HuH-7.5 (cell line): ENCODE results near the gene BLM.
"Not testable (repeated sequence)": the region's sequence is repeated elsewhere in the genome, so short reads cannot be mapped to it uniquely, and the experiment has no call there.

ENCODE experiments used
- DNase-seq: peaks from one replicate; pipeline ENCODE4 v3.0.0; 2011; ENCODE audit warnings: low spot score

The BLM gene

GRCh38 chr15:90716976-90717821, at the start of gene BLM:
Gene BLM (plus strand): TSS chr15:90717346. CDS start chr15:90747393, 30,047 bp downstream.
- DNase-seq = peak; percentile 98

- not testable (repeated sequence) for DNase-seq
These were observed 49.3 kb upstream of the BLM start for GRCh38 chr15:90667755-90668345.

- DNase-seq = not testable (repeated sequence)
These were observed 46.5 kb upstream of the BLM start for GRCh38 chr15:90670631-90671030.

- no peak for DNase-seq
These were observed 45.9 kb upstream of the BLM start for GRCh38 chr15:90671216-90671615.

GRCh38 chr15:90673357-90673756, 43.8 kb upstream of the BLM start:
- not testable (repeated sequence) for DNase-seq

- no peak for DNase-seq
These were observed 42.7 kb upstream of the BLM start for GRCh38 chr15:90674476-90674875.

- DNase-seq = no peak
These were observed 41.7 kb upstream of the BLM start for GRCh38 chr15:90675464-90675863.

- DNase-seq = no peak
These were observed 39.0 kb upstream of the BLM start for GRCh38 chr15:90677807-90678790.

GRCh38 chr15:90679959-90680358, 37.2 kb upstream of the BLM start:
- no peak for DNase-seq

GRCh38 chr15:90680371-90680935, 36.7 kb upstream of the BLM start:
- no peak for DNase-seq

GRCh38 chr15:90681056-90681455, 36.1 kb upstream of the BLM start:
- DNase-seq = no peak

- no peak for DNase-seq
These were observed 35.7 kb upstream of the BLM start for GRCh38 chr15:90681480-90681879.

- DNase-seq = no peak
These were observed 33.8 kb upstream of the BLM start for GRCh38 chr15:90683371-90683770.

GRCh38 chr15:90683876-90684275, 33.3 kb upstream of the BLM start:
- no peak for DNase-seq

- DNase-seq = no peak
These were observed 32.9 kb upstream of the BLM start for GRCh38 chr15:90684281-90684680.

- no peak for DNase-seq
These were observed 31.3 kb upstream of the BLM start for GRCh38 chr15:90685591-90686434.

GRCh38 chr15:90686435-90687218, 30.5 kb upstream of the BLM start:
- no peak for DNase-seq

- not testable (repeated sequence) for DNase-seq
These were observed 27.7 kb upstream of the BLM start for GRCh38 chr15:90689326-90689961.

- DNase-seq = no peak
These were observed 26.6 kb upstream of the BLM start for GRCh38 chr15:90690585-90690984.

GRCh38 chr15:90691369-90691768, 25.8 kb upstream of the BLM start:
- no peak for DNase-seq
